GM12873 (cell line): Measurements from ENCODE around the gene LRRC8E.

Experiments used
- CTCF ChIP-seq: IDR thresholded peaks from 2 replicates; pipeline ENCODE4 v1.5.1; 2012; ENCODE audit warnings: low read depth, mild to moderate bottlenecking, moderate library complexity, low read length, control low read depth; ENCODE audit not compliant: insufficient read depth; ENCODE audit errors: missing control alignments

The LRRC8E gene

GRCh38 chr19:7862413-7862951, 25.8 kb upstream of the LRRC8E start:
- no peak for TF ChIP-seq CTCF

- TF ChIP-seq CTCF: no peak
Measured at GRCh38 chr19:7863157-7863970, 24.9 kb upstream of the LRRC8E start.

GRCh38 chr19:7863971-7864689, 24.2 kb upstream of the LRRC8E start:
- TF ChIP-seq CTCF: no peak

GRCh38 chr19:7864690-7865074, 23.6 kb upstream of the LRRC8E start:
- TF ChIP-seq CTCF: no peak

- TF ChIP-seq CTCF: no peak
Measured at GRCh38 chr19:7865262-7865911, 22.9 kb upstream of the LRRC8E start.

GRCh38 chr19:7866399-7867091, 21.8 kb upstream of the LRRC8E start:
- no peak for TF ChIP-seq CTCF
